GM19193 (cell line): ENCODE results near the gene PRKAR1B.

Experiments used
- POLR2A ChIP-seq: IDR thresholded peaks from 4 replicates; pipeline ENCODE4 v1.6.1; 2011; ENCODE audit not compliant: insufficient read depth, insufficient read length; ENCODE audit errors: extremely low read depth

Gene PRKAR1B

GRCh38 chr7:641269-641671 lies 85.8 kb downstream of the PRKAR1B start:
- no peak for TF ChIP-seq POLR2A

GRCh38 chr7:638256-639011 lies 88.6 kb downstream of the PRKAR1B start:
- no peak for TF ChIP-seq POLR2A

- no peak for TF ChIP-seq POLR2A
Measured at GRCh38 chr7:637826-638225, 89.3 kb downstream of the PRKAR1B start.

- no peak for TF ChIP-seq POLR2A
Measured at GRCh38 chr7:636396-636795, 90.7 kb downstream of the PRKAR1B start.

DNA sequence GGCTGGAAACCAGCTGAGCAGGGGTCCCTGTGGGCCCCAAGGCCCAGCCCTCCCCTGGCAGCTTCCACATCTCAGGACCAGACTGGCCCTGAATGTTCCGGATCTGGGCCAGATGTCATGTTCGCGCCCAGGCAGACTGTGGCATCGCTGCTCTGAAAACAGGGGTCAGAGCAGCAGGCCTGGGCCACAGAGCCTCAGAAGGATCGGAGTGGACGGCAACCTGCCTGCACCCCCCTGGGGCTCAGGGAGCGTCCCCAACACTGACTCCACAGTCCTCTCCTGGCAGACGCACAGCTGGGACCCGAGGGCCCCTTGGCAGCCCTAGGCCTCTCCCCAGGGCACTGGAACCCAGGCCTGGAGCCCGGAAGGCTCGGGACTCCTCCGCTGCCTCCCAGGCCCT lies 91.9 kb downstream of the PRKAR1B start:
- no peak for TF ChIP-seq POLR2A

- no peak for TF ChIP-seq POLR2A
Measured at GRCh38 chr7:633381-634018, 93.6 kb downstream of the PRKAR1B start.

DNA sequence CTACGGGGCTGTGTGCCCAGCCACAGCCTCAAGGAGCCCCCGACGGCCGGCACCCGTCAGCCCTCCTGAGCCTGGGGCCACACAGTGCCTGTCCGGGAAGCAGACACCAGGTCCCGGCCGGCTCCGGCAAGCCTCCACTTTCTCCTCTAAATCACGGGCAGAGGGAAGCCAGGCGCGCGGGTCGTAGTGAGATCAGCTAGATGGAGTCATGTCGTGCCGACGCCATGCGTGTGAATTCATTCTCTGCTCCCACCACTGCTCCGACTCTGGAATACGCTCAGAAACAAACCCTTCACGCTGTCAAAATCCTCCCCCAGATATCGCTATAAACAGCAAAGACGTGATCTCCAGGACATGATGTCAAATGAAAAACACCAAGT lies 94.3 kb downstream of the PRKAR1B start:
- TF ChIP-seq POLR2A = no peak

GRCh38 chr7:631964-632830 lies 94.9 kb downstream of the PRKAR1B start:
- no peak for TF ChIP-seq POLR2A

DNA sequence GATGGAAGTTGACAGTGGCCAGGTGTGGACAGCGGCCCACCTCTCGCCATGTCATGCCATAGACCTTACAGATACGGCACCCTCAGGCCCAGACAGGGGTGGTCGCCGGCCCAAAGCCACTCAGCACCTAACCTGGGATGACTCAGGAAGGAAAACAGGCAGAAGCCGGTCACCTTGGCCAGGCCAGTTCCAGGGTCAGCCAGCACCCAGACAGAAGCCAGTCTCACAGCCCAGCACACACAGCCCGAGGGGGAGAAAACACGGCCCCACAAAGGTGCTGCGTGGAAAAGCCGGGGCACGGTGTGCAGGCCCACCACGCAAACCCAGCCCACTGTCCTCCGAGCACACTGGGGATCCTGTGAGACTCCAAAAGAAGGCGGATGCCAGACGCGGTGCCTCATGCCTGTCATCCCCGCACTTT lies 95.8 kb downstream of the PRKAR1B start:
- no peak for TF ChIP-seq POLR2A

DNA sequence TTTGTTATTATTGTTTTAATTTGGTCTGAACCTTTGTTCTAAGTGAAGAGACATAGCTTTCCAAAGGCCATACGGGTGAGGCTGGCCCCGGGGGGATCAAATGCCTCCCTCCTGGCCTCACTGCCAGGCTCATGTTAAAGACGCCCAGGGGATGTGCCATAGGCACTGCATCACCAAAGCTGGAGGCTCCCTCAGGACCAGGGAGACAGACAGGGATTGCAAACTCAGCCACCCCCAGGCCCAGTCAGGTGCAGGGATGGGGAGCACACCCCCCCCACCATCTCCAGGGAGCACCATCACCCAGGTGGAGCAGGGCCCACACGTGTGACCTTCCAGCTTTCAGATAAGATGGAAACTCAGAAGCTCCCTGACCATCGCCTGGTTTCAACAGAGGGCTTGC lies 96.5 kb downstream of the PRKAR1B start:
- no peak for TF ChIP-seq POLR2A

- no peak for TF ChIP-seq POLR2A
Measured at GRCh38 chr7:630111-630511, 97.0 kb downstream of the PRKAR1B start.

- TF ChIP-seq POLR2A = no peak
Measured at GRCh38 chr7:628826-629225, 98.3 kb downstream of the PRKAR1B start.

DNA sequence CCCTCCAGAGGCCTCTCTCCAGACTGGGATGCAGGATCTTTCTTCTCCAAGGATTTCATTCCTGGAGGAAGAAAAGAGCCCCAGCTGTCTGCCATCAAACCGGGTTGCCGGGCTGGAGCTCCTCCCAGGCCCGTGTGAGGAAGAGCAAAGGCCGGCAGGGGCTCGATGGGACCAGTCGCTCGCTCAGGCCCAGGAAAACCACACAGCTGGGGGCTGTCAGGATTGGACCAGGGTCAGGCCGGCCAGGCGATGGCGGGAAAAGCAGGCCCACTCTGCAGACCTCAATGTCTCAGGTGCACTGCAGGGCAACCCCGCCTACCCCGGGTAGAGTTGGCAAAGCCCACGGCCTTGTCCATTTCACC lies 98.7 kb downstream of the PRKAR1B start:
- TF ChIP-seq POLR2A = no peak

GRCh38 chr7:627661-628401 lies 99.2 kb downstream of the PRKAR1B start:
- no peak for TF ChIP-seq POLR2A
